Measurements from ENCODE around the gene SLC36A3.
"Not testable (repeated sequence)": the region's sequence is repeated elsewhere in the genome, so short reads cannot be mapped to it uniquely, and the experiment has no call there.

Gene SLC36A3

GRCh38 chr5:151259931-151260330, 43.6 kb downstream of the SLC36A3 start:
- DNase-seq (ENCODE audit: low read depth in 2 of 2): no peak

GRCh38 chr5:151258816-151259215, 44.8 kb downstream of the SLC36A3 start:
- no peak for DNase-seq (ENCODE audit: low read depth in 2 of 2)

- no peak for DNase-seq (ENCODE audit: low read depth in 2 of 2)
These were observed 45.4 kb downstream of the SLC36A3 start for GRCh38 chr5:151258201-151258611.

- no peak for DNase-seq (ENCODE audit: low read depth in 2 of 2)
These were observed 45.8 kb downstream of the SLC36A3 start for GRCh38 chr5:151257731-151258181.

GRCh38 chr5:151255621-151256286, 47.8 kb downstream of the SLC36A3 start:
- DNase-seq (ENCODE audit: low read depth in 2 of 2): no peak

GRCh38 chr5:151254990-151255389, 48.6 kb downstream of the SLC36A3 start:
- DNase-seq (ENCODE audit: low read depth in 2 of 2): not testable (repeated sequence)

- DNase-seq (ENCODE audit: low read depth in 2 of 2): no peak
These were observed 49.0 kb downstream of the SLC36A3 start for GRCh38 chr5:151254556-151254955.

- DNase-seq (ENCODE audit: low read depth in 2 of 2): no peak
These were observed 50.0 kb downstream of the SLC36A3 start for GRCh38 chr5:151253605-151253950.

GRCh38 chr5:151252762-151253604, 50.6 kb downstream of the SLC36A3 start, which contains the start of gene GM2A:
TSS of gene GM2A (plus strand) at chr5:151253185. CDS start at chr5:151253217, 32 bp downstream.
- peak; percentile 95 to 97 for DNase-seq (ENCODE audit: low read depth in 2 of 2)

GRCh38 chr5:151251621-151252020, 51.9 kb downstream of the SLC36A3 start:
- no peak for DNase-seq (ENCODE audit: low read depth in 2 of 2)

- DNase-seq (ENCODE audit: low read depth in 2 of 2): no peak
These were observed 52.5 kb downstream of the SLC36A3 start for GRCh38 chr5:151251001-151251551.

- no peak for DNase-seq (ENCODE audit: low read depth in 2 of 2)
These were observed 53.1 kb downstream of the SLC36A3 start for GRCh38 chr5:151250346-151251000.

GRCh38 chr5:151249281-151249680, 54.3 kb downstream of the SLC36A3 start:
- DNase-seq (ENCODE audit: low read depth in 2 of 2): no peak

GRCh38 chr5:151248651-151249050, 54.9 kb downstream of the SLC36A3 start:
- no peak for DNase-seq (ENCODE audit: low read depth in 2 of 2)

GRCh38 chr5:151245680-151246219, 57.8 kb downstream of the SLC36A3 start:
- DNase-seq (ENCODE audit: low read depth in 2 of 2): no peak

GRCh38 chr5:151244206-151244605, 59.4 kb downstream of the SLC36A3 start:
- no peak for DNase-seq (ENCODE audit: low read depth in 2 of 2)

- DNase-seq (ENCODE audit: low read depth in 2 of 2): no peak
These were observed 60.0 kb downstream of the SLC36A3 start for GRCh38 chr5:151243564-151243963.

GRCh38 chr5:151243127-151243526, 60.4 kb downstream of the SLC36A3 start:
- DNase-seq (ENCODE audit: low read depth in 2 of 2): no peak

- no peak for DNase-seq (ENCODE audit: low read depth in 2 of 2)
These were observed 62.5 kb downstream of the SLC36A3 start for GRCh38 chr5:151240924-151241635.

GRCh38 chr5:151240268-151240835, 63.2 kb downstream of the SLC36A3 start:
- not testable (repeated sequence) for DNase-seq (ENCODE audit: low read depth in 2 of 2)
